MM.1S (cell line): ENCODE data around the gene SNCA.

ENCODE experiments used
- DNase-seq: peaks from one replicate; pipeline ENCODE4 v3.0.0-alpha.2; 2015
- H2AFZ ChIP-seq: fragments of 300-600 bp; sonication (generic); 2 replicates; pipeline ENCODE4 v1.6.0; 2016; ENCODE audit warnings: antibody characterized with exemption, low read length
- H3F3A ChIP-seq: fragments of 300-600 bp; sonication (generic); 2 replicates; pipeline ENCODE4 v1.6.1; 2016; ENCODE audit warnings: mild to moderate bottlenecking, antibody characterized with exemption, low read length, moderate library complexity, mixed read lengths; ENCODE audit not compliant: insufficient read depth
- H3K27ac ChIP-seq: fragments of 300-600 bp; sonication (generic); 2 replicates; pipeline ENCODE4 v1.5.1; 2016; ENCODE audit warnings: mild to moderate bottlenecking, low read length
- H3K27me3 ChIP-seq: fragments of 300-600 bp; sonication (generic); replicated peaks from 2 replicates; pipeline ENCODE4 v1.6.0; 2016; ENCODE audit warnings: low read length; ENCODE audit not compliant: insufficient read depth
- H3K36me3 ChIP-seq: fragments of 300-600 bp; sonication (generic); replicated peaks from 2 replicates; pipeline ENCODE4 v1.6.1; 2016; ENCODE audit warnings: mild to moderate bottlenecking, low read length, mixed read lengths; ENCODE audit not compliant: insufficient read depth
- H3K4me1 ChIP-seq: fragments of 300-600 bp; sonication (generic); 2 replicates; pipeline ENCODE4 v1.6.1; 2016; ENCODE audit warnings: low read length, mixed read lengths
- H3K4me2 ChIP-seq: fragments of 300-600 bp; sonication (generic); 2 replicates; pipeline ENCODE4 v1.6.0; 2016; ENCODE audit warnings: low read depth, low read length
- H3K4me3 ChIP-seq: fragments of 300-600 bp; sonication (generic); 2 replicates; pipeline ENCODE4 v1.5.1; 2016; ENCODE audit warnings: low read length, mixed read lengths
- H3K79me2 ChIP-seq: fragments of 300-600 bp; sonication (generic); 2 replicates; pipeline ENCODE4 v1.6.1; 2016; ENCODE audit warnings: mixed run types, low read length, mixed read lengths
- H3K9ac ChIP-seq: fragments of 300-600 bp; sonication (generic); 2 replicates; pipeline ENCODE4 v1.6.1; 2016; ENCODE audit warnings: low read length, mixed read lengths
- H3K9me2 ChIP-seq: fragments of 300-600 bp; sonication (generic); replicated peaks from 2 replicates; pipeline ENCODE4 v1.6.1; 2016; ENCODE audit warnings: mild to moderate bottlenecking, low read length, mixed read lengths; ENCODE audit not compliant: insufficient read depth
- H3K9me3 ChIP-seq: fragments of 300-600 bp; sonication (generic); replicated peaks from 2 replicates; pipeline ENCODE4 v1.6.1; 2016; ENCODE audit warnings: mild to moderate bottlenecking, low read length, mixed read lengths; ENCODE audit not compliant: insufficient read depth
- H4K20me1 ChIP-seq: fragments of 300-600 bp; sonication (generic); 2 replicates; pipeline ENCODE4 v1.6.1; 2016; ENCODE audit warnings: mild to moderate bottlenecking, low read length, moderate library complexity, mixed read lengths; ENCODE audit not compliant: insufficient read depth
- EZH2 ChIP-seq: fragments of 300-600 bp; sonication (generic); optimal IDR thresholded peaks from 2 replicates; pipeline ENCODE3; 2017; ENCODE audit warnings: low read depth, mild to moderate bottlenecking, antibody characterized with exemption, low read length, mixed read lengths
- EZH2phosphoT487 ChIP-seq: fragments of 300-600 bp; sonication (generic); IDR thresholded peaks from 2 replicates; pipeline ENCODE4 v1.6.1; 2018; ENCODE audit warnings: antibody characterized with exemption, low read length
- TF ChIP-seq, protein P1 (sequence below): fragments of 300-600 bp; sonication (generic); IDR thresholded peaks from 2 replicates; pipeline ENCODE4 v1.5.1; 2016; ENCODE audit warnings: antibody characterized with exemption, low read length, mixed read lengths

Gene SNCA

GRCh38 chr4:89703829-89704590 is 133.0 kb downstream of the SNCA start:
- H3K27me3 ChIP-seq, result no peaks in the 10 kb centered on the region
- no peak for DNase-seq
- no peaks in the 10 kb centered on the region for H3K9me2 ChIP-seq
- H3K9me3 ChIP-seq, result no peaks in the 10 kb centered on the region
- H2AFZ ChIP-seq, result no peak overlapping the region
- H3K4me2 ChIP-seq, result no peak overlapping the region
- H3K27ac ChIP-seq, result no peak overlapping the region
- H3K9ac ChIP-seq, result no peak overlapping the region
- no peaks in the 10 kb centered on the region for H3K36me3 ChIP-seq
- H3K4me3 ChIP-seq, result no peak overlapping the region
- no peaks in the 10 kb centered on the region for H3F3A ChIP-seq
- TF ChIP-seq EZH2, result no peak
- H3K4me1 ChIP-seq, result no peaks in the 10 kb centered on the region
- no peaks in the 10 kb centered on the region for H4K20me1 ChIP-seq
- H3K79me2 ChIP-seq, result no peaks in the 10 kb centered on the region

- H3K4me2 ChIP-seq, result no peak overlapping the region
- H3K4me1 ChIP-seq, result no peaks in the 10 kb centered on the region
- no peaks in the 10 kb centered on the region for H3K36me3 ChIP-seq
- no peaks in the 10 kb centered on the region for H3K27me3 ChIP-seq
- H2AFZ ChIP-seq, result no peak overlapping the region
- no peaks in the 10 kb centered on the region for H4K20me1 ChIP-seq
- no peak overlapping the region for H3K9ac ChIP-seq
- H3K4me3 ChIP-seq, result no peak overlapping the region
- no peak overlapping the region for H3K27ac ChIP-seq
- DNase-seq, result no peak
- no peaks in the 10 kb centered on the region for H3K9me2 ChIP-seq
- TF ChIP-seq, protein P1, sequence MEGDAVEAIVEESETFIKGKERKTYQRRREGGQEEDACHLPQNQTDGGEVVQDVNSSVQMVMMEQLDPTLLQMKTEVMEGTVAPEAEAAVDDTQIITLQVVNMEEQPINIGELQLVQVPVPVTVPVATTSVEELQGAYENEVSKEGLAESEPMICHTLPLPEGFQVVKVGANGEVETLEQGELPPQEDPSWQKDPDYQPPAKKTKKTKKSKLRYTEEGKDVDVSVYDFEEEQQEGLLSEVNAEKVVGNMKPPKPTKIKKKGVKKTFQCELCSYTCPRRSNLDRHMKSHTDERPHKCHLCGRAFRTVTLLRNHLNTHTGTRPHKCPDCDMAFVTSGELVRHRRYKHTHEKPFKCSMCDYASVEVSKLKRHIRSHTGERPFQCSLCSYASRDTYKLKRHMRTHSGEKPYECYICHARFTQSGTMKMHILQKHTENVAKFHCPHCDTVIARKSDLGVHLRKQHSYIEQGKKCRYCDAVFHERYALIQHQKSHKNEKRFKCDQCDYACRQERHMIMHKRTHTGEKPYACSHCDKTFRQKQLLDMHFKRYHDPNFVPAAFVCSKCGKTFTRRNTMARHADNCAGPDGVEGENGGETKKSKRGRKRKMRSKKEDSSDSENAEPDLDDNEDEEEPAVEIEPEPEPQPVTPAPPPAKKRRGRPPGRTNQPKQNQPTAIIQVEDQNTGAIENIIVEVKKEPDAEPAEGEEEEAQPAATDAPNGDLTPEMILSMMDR, result no peak
- no peak for TF ChIP-seq EZH2phosphoT487
- TF ChIP-seq EZH2, result no peak
- H3F3A ChIP-seq, result no peaks in the 10 kb centered on the region
- no peaks in the 10 kb centered on the region for H3K79me2 ChIP-seq
- H3K9me3 ChIP-seq, result no peaks in the 10 kb centered on the region
These were observed 136.1 kb downstream of the SNCA start for GRCh38 chr4:89700766-89701423.

- Histone ChIP-seq H3K9me3 (no peaks in the 10 kb centered on the region), H3K4me1 (no peaks in the 10 kb centered on the region), H3K79me2 (no peaks in the 10 kb centered on the region), H3K9ac (no peak overlapping the region), H3F3A (no peaks in the 10 kb centered on the region), H2AFZ (no peak overlapping the region), H3K9me2 (no peaks in the 10 kb centered on the region), H3K4me3 (no peak overlapping the region), H3K4me2 (no peak overlapping the region), H3K36me3 (no peaks in the 10 kb centered on the region), H3K27ac (no peak overlapping the region), H4K20me1 (no peaks in the 10 kb centered on the region), H3K27me3 (no peaks in the 10 kb centered on the region)
- TF ChIP-seq, protein P1, result no peak
- TF ChIP-seq EZH2 (no peak), EZH2phosphoT487 (no peak)
- no peak for DNase-seq
These were observed 151.3 kb downstream of the SNCA start for GRCh38 chr4:89685690-89686089.

DNA sequence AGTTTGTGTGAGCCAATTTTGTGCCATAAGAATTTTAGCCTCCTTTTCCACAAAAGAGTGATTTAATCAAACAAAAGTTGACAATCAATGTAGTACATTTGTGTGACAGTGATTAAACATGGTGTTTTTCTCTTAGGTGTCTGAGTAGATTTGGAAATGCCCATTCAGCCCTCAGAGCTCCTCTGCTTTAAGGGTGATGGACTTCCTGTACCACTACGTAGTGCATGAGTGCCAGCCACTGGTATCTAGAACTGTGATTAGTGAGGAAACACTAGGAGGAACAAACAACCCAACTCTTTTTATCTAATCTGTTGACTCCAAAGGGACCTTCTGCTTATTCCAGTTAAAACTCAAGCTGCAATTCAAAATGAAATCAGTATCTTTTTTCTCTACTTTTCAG is 151.7 kb downstream of the SNCA start:
- no peak for DNase-seq
- Histone ChIP-seq H3K9ac (no peak overlapping the region), H3K4me3 (no peak overlapping the region), H3F3A (no peaks in the 10 kb centered on the region), H3K27ac (no peak overlapping the region), H3K9me3 (no peaks in the 10 kb centered on the region), H3K9me2 (no peaks in the 10 kb centered on the region), H3K4me2 (no peak overlapping the region), H4K20me1 (no peaks in the 10 kb centered on the region), H3K4me1 (no peaks in the 10 kb centered on the region), H2AFZ (no peak overlapping the region), H3K27me3 (no peaks in the 10 kb centered on the region), H3K36me3 (no peaks in the 10 kb centered on the region), H3K79me2 (no peaks in the 10 kb centered on the region)
- no peak for TF ChIP-seq EZH2
- no peak for TF ChIP-seq EZH2phosphoT487
- TF ChIP-seq, protein P1, result no peak
